HG03442 (cell line): Measurements from ENCODE around the gene ANO1.

Source experiments
- ATAC-seq: cut with Tn5 transposase; IDR thresholded peaks from one replicate; pipeline ENCODE4 v1.9.1; 2021; ENCODE audit warnings: mild to moderate bottlenecking, moderate library complexity; ENCODE audit not compliant: unreplicated experiment

The ANO1 gene

DNA sequence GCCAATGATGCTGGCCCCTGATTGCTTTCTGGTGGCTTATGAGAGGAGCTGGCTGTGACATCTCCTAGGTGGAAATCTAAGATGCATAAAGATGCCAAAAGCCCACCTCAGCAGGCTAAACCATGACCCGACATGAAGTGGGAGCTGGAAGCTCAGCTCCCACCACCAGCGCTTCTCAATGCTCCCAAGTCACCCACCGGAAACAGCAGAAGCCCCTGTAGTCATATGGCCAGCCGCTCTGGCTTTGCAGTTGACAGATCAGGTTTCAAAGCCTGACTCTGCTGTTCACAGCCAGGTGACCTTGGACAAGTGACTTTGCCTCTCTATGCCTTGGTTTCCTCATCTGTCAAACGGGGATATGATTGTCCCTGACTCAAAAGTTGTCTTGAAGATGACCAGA lies 29.1 kb upstream of the ANO1 start:
- no peak for ATAC-seq

DNA sequence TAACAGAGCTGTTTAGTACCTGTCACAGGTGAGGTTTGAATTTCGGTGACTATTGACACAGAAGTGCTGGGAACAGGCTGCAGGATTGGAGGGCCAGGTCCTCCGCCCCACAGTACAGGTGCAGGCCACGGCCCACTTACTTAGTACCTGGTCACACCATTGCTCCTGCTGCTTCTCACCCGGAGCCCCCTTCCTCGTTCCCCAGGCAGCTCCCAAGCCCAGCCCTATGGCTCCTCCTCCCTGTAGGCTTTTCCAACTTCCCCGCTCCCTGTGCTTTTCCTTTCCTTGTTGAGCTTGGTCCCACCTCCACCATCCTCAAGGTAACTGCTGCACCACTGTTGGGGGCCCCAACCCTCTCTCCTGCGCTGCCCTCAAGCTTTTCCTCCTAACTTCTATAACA lies 27.9 kb upstream of the ANO1 start:
- no peak for ATAC-seq

DNA sequence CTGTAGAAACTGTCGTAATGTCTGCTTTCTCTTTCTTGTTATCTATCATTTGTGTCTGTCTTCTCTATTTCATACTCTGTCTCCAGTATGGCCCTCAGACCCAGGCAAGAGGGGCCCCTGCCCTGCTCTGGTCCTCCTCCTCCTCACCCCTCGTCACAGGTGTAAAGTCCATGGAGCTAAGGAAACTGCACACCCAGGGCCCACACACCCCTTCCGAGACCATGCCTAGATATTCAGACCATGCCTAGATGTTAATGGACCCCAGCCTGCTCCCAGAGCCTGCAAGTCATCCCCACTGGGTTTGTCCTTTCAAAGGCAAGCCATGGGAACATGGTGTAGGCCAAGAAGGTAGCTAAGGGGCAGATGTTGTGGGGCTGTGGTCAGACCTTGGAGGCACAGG lies 24.1 kb upstream of the ANO1 start:
- no peak for ATAC-seq

DNA sequence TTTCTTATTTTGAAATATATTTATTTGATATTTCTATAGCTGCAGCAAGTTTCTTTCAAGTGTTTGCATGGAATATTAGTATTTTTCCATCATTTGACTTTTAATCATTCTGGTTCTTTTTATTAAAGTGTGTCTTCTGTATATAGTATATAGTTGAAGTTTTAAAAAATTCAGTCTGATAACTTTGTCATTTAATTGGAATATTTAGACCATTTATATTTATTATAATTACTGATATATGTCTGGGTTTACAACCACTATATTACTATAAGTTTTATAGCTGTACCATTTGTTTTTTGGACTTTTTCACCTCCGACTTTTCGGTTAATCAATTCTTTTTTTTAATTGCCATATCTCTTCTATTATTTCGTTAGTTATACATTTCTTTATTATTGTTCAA lies 22.7 kb upstream of the ANO1 start:
- ATAC-seq, result no peak

DNA sequence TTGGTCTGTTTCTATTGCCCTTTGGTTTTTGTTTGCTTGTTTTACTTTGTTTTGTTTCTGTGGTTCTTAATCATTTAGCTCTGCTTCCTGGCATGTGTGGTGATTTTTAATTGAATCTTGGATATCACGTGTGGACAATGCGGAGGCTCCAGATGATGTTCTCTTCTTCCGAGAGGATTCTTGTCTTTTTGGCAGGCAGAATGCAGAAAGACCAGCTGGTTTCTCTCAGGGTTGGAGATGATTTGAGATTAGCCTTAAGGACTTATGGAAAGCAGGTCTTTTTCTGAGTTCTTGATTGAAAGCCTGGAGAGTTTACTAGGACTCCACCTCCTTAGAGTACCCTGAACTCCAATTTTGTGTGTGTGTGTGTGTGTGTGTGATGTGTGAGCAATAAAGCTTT lies 21.0 kb upstream of the ANO1 start:
- ATAC-seq, result no peak

DNA sequence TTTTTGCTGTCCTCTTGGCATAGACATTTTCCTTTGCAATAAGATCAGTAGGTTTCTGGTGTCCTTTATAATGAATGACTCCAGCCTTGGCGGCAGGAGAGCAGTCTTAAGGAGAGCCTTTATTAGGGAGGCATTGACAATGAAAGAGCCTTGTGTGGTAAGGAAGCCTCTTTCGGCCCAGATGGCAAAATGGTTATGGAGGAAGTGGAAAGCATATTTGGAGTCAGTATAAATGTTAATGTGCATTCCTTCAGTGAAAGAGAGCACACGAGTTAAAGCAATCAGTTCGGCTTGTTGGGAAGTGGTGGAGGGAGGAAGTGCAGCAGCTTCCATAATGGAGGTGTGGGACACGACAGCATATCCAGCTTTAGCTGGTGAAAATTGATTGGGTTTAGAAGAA lies 18.1 kb upstream of the ANO1 start:
- ATAC-seq, result no peak

DNA sequence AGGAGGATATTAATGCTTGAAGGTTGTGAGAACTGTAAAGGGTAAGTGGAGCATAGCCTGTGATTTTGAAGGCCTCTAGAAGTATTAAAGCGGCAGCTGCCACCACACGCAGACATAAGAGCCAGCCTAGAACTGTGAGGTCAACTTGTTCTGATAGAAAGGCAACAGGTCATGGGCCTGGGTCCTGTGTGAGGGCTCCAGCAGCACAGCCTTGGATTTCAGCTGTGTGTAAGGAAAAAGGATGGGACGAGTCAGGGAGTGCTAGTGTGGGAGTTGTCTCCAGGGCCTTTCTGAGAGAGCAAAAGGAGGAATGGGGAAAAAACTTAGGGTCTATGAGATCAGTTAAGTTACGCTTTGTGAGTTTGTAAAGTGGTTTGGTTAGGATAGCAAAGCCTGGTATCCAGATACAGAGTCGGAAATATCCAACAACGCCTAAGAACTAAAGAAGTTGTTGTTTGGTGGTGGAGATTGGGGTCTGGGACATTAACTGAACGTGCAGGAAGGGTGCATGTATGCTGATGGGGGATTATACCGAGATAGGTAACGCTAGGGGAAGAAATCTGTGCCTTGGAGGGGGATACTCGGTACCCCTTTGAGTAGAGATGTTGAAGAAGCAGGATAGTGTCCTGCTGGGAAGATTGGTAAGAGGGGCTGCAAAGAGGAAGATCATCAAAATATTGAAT lies 17.4 kb upstream of the ANO1 start:
- ATAC-seq, result no peak

DNA sequence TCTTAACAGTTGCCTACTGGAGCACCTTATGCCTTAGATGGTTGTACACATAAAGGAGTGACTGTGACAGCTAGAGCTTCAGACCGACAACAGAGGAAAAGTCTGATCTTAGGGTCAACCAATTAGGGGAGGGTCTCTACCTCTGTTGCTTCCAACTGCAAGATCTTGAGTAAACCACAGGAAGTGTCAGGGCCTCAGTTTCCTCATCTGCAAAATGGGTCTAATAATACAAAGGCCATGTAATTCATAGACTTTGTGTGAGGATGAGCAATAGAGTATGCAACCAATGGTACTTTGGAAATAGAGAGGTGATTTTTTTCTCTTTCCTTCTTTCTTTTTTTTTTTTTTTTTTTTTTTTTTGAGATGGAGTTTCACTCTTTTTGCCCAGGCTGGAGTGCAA lies 16.4 kb upstream of the ANO1 start:
- ATAC-seq, result no peak

DNA sequence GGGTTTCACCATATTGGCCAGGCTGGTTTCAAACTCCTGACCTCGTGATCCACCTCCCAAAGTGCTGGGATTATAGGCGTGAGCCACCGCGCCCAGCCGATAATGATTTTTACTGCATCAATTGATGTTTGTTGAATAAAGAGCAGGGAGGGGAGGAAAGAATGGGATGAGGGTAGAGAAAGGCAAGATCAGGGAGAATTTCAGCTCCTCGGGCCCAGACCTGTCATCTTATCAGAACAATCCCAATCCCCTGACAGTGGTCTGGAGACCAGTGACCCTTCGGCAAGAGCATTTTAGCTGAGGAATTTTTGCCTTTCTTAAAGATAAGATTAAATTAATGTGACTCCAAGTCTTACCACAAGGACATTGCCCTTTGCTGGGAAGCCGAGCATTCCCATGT lies 15.0 kb upstream of the ANO1 start:
- ATAC-seq, result no peak

DNA sequence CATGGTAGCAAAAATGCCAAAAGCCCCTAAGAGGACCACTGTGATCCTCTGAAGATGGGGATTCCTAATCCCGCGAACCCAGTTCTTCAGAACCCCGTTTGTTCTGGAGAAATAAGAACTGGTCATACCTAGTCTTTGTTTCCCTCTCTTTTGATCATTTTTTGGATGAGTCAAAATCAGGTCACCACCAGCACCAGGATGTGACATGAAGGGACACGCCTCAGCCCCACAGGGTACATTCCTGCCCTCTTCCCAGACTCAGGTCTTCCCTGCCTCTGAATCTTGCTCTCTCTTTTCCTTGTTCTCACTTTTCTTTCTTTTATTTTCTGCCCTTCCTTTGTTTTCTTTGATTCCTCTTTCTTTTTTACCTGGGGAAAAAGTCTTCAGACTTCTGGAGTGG lies 14.6 kb upstream of the ANO1 start:
- ATAC-seq, result no peak

DNA sequence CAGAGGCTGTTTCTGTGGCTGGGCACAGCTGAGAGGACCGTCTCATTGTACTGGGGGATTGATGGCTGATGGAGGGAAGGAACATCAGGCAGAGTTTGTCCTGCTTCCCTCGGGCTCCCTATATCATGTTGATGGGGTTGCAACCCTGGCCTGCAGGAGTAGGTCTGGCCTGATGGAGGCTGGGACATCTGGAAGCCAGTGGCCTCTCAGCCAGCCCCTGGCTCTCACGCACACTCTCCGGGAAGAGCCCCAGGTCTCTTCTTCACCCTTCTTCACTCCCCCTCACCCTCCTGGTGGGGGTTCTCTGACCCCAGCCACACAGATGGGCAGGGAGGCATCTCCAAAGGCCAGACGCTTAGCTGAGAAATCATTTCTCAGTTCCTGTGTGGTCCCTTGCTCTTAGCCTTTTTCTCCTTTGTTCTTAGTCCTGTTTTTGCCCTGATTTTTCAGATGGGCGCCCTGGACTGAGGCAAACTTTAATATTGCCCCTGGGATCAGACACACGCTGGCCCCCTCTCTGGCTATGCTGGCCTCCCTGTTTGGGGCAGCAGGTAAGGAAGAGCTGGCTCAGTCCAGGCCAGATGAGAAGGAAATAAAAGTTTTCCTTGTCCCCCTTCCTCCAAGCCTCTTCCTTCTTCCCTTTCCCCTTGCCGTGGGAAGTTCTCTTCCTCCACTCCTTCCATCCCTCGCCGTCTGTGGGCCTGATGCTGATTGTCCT lies 13.9 kb upstream of the ANO1 start:
- ATAC-seq, result no peak

DNA sequence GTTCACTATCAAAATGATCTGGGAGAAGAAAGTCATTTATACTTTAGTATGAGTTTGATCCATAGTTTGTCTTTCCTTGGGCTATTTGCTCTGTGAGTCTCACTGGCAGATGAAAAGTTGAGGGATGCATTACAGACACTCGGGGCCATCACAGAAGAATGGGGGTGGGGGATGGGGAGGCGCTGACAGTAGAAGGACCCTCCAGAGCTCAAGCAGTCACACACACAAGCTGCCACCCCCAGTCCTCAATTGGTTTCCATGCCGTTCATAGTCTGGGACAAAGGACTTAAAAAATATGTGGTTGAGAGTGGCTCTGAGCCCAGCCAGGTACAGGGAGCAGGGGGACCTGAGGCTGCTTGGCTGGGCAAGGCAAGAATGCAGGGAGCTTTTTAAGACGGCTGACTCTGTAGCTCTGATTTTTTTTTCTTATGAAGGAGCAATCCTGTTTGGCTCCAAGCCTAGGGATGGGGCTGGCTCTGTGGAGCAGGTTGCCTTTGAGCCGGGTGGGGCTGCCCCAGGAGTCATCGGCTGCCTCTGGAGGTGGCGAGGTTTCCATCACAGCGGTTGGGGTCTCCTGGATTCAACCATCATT lies 13.3 kb upstream of the ANO1 start:
- ATAC-seq, result no peak

DNA sequence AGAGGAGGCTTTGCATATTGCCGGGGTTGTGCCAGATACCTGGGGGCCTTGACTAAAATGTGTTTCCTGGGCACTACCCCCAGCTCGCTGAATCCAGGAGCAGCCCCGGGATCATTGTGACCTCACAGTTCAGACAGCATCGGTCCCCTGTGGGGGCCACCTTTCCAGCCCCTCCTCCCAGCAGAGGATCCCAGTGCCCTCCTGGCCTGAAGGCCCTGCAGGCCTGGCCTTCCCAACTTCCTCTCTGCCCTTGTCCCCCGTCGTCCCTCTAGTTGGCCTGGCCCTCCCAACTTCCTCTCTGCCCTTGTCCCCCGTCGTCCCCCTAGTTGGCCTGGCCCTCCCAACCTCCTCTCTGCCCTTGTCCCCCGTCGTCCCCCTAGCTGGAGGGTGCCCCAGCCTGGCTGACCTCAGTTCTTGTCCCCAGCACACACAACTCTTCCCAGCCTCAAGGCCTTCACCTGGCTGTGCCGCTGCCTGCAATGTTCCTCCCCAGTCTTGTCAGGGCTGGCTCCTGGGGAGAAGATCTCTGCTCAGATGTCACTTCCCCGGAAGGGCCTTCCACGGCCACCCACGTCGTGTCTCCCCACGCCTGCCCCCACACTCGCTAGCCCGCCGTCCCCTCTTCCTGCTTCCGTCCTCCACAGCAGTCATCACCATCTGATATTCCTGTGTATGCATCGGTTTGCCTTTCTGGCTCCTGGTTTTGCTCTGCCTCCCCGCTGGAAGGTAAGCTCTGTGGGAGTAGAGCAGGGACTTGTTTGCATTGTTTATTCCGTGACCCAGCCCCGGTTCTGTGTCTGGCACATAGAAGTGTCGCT lies 12.6 kb upstream of the ANO1 start:
- no peak for ATAC-seq

DNA sequence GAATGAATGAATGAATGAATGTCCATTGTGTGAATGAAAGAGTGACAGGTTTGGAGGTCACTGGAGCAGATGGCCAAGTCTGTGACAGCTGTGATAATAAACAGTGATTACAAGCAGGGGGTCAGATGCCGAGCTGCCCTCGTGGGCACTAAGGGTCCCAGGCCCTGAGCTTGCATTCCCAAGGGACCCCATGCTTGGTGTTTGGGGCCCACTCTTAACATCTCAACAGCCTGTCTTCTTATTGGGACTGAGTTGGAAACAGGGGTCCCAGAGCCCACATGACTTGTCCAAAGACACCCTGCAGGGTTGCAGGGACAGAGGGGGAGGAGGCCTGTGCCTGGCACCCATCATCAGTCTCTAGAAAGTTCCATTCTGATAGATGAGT lies 12.0 kb upstream of the ANO1 start:
- ATAC-seq, result no peak

DNA sequence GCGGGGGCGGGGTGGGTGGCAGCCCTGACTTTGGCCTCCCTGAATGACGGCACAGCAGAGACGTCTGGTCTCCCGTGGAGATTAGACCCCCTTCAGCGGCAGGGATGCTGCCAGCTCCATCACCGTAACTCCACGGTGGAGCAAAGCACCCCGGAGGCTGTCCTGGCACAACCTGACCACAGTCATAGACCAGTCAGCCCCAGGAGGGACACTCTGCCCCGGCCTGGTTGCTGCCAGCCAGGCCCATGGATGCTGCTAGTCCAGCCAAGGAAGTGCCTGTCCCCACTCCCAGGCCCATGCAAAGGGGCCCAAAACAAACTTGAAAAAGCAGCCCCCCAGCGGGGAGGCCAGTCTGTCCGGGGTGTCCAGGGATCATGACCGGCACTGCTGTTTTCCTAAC lies 11.5 kb upstream of the ANO1 start:
- ATAC-seq, result no peak

DNA sequence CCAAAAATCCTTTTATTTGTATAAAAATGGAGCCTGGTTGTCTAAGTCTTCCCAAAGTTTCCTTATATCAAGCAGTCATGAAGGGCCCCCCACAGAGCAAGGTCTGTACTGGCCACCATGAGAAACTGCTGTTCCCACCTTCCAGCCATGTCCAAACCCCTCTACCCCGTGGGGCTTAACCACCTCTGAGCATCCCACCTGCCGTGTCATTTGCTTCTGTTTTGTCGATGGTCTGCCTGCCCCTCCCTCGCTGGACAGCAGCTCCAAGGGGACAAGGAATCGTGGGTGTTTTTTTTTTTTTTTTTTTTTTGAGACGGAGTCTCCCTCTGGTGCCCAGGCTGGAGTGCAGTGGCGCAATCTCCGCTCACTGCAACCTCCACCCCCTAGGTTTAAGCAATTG lies 11.1 kb upstream of the ANO1 start:
- no peak for ATAC-seq

DNA sequence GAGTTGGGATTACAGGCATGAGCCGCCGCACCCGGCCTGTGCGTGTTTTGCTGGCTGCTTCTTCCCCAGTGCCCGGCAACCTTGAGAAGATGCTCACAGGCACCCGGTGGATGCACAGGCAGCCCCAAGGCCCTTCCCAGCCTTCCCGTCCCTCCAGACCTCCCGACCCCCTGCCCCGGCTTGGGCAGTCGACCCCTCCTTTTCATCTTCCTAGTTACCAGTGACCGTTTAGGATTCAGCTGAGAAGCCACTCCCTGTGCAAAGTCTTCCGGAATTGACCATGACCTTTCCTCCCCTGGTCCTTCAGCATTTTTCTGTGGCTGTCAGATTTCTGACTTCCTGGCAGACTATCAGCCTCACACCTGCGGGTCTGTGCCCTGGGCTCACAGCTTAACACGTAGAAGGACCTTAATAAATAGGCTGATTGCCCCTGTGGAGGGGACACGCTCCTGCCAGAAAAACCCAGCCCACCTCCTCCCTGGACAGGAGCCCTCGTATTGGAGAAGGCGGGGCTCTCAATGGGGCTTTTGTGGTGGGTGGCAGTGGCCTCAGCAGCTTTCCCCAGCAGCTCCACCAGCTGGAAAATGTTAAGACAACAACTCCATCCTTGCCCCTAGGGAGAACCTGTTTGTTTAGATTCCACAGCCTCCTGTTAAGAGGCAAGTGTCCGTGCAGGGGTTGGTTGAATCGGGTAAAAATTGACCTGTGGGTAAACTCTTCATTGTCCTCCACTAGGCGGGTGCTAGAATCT lies 10.4 kb upstream of the ANO1 start:
- ATAC-seq, result no peak

DNA sequence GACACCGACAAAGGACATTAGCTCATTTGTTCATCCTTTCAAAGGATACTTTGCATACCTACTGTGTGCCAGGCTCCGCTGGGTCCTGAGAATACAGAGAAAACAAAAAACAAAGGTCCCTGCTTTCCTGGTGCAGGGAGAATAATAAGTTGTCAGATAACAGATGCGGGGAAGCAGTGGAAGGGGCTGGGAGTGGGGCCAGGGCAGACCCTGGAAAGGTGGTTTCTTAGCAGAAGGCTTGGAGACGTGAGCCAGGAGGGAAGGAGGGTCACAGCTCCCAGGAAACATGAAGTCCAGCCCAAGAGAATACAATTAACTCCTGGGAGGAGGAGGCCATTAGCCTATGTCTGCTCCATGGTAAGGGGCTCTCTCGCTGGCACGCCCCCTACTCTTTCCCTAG lies 9.8 kb upstream of the ANO1 start:
- no peak for ATAC-seq

DNA sequence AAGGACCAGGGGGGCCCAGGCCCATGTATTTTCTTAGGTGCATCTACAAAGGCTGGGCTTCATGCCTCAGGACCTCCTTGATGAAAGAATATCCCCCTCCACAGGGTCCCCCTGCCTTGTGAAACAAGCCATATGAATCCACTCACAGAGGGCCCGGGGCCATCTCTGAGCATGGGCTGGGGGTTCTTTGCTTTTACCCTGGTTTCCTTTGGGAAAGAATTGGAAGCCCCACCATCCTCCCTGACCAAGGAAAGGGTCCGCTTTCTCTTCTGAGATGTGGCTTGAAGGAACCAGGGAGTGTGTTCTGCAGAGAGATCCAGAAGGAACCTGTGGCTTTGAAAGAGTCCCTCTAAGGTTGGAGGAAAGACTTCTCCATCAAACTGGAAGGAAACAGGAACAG lies 9.2 kb upstream of the ANO1 start:
- no peak for ATAC-seq

DNA sequence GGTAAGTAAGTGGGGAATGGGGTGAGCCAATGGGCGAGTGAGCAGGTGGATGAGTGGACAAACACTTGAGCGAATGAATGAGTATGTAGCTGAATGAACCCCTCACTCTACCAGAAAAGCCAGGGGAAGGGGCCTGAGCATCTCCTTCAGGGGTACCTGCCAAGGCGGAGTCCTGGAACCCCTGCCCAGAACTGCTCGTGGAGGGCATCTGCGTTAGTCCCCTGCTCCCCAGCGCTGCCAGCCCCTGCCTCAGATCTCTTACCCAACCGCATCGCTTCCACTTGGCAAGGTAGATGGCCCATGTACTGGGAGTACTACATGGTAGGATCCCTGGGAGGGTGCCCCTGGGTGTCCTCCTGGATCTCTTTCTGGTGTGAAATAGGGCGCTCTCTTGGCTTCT lies 7.4 kb upstream of the ANO1 start:
- ATAC-seq, result no peak

DNA sequence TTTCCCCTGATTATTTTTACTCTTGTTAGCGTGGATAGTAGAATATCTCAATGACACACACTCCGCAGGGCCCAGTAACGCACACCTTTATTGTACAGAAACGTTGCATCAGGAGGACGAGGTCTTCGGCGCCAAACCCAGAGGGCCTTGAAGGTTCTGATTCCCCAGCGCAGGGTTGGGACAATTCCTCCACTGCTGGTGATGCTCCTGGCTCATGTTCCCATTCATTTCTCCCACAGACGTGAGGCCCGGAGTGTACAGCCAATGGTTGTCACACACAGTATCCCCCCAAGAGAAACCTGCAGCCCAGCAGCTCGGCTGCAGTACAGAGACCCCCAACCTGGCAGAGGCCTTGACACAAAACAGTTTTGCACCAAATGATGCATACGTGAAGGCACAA lies 6.1 kb upstream of the ANO1 start:
- no peak for ATAC-seq
